ENCODE results near the gene OBP2A.
"Not testable (repeated sequence)": the region's sequence is repeated elsewhere in the genome, so short reads cannot be mapped to it uniquely, and the experiment has no call there.

OBP2A gene

GRCh38 chr9:135549478-135550343 lies 3.8 kb downstream of the OBP2A start:
- H3K18ac ChIP-seq (ENCODE audit: low read length); H3K56ac ChIP-seq (ENCODE audit: low read length); H2BK120ac ChIP-seq (ENCODE audit: low read depth, low read length); DNase-seq; H2BK5ac ChIP-seq (ENCODE audit: low read length); H3K79me1 ChIP-seq (ENCODE audit: low read length); H3K23ac ChIP-seq (ENCODE audit: low read length); H3K9ac ChIP-seq (ENCODE audit: low read length); H4K8ac ChIP-seq (ENCODE audit: low read depth, low read length); H3K4me2 ChIP-seq (ENCODE audit: low read length); H3K4ac ChIP-seq (ENCODE audit: low read depth, low read length); H3K27me3 ChIP-seq (ENCODE audit: insufficient read depth, low read length, poor library complexity); H3K4me1 ChIP-seq (ENCODE audit: control insufficient read depth, low read depth, low read length); H4K5ac ChIP-seq (ENCODE audit: low read length); H2AK5ac ChIP-seq (ENCODE audit: low read length); H3K4me3 ChIP-seq (ENCODE audit: low read length); H3K79me2 ChIP-seq (ENCODE audit: control insufficient read depth, insufficient read depth, low read length); H3K27ac ChIP-seq (ENCODE audit: low read depth, low read length); H2BK15ac ChIP-seq (replicated peaks; ENCODE audit: low read depth); H3K36me3 ChIP-seq (ENCODE audit: control insufficient read depth, insufficient read depth, low read length): not testable (repeated sequence)
- no CpG with 5 or more reads among the region's 28 CpGs for WGBS (ENCODE audit: extremely low coverage, insufficient coverage, low lambda C conversion rate)

- H3K4me1 ChIP-seq (ENCODE audit: control insufficient read depth, low read depth, low read length): no peaks in the 10 kb centered on the region
- no peak overlapping the region for H2BK120ac ChIP-seq (ENCODE audit: low read depth, low read length)
- H3K9ac ChIP-seq (ENCODE audit: low read length): no peak overlapping the region
- H4K5ac ChIP-seq (ENCODE audit: low read length): no peak overlapping the region
- no peak overlapping the region for H3K4me3 ChIP-seq (ENCODE audit: low read length)
- H3K27ac ChIP-seq (ENCODE audit: low read depth, low read length): no peak overlapping the region
- H3K79me2 ChIP-seq (ENCODE audit: control insufficient read depth, insufficient read depth, low read length): no peaks in the 10 kb centered on the region
- WGBS (ENCODE audit: extremely low coverage, insufficient coverage, low lambda C conversion rate): no CpG with 5 or more reads among the region's 17 CpGs
- H3K27me3 ChIP-seq (ENCODE audit: insufficient read depth, low read length, poor library complexity): no peaks in the 10 kb centered on the region
- H3K4ac ChIP-seq (ENCODE audit: low read depth, low read length): no peak overlapping the region
- H3K56ac ChIP-seq (ENCODE audit: low read length): no peak overlapping the region
- H3K18ac ChIP-seq (ENCODE audit: low read length): no peak overlapping the region
- DNase-seq: no peak
- no peaks in the 10 kb centered on the region for H3K36me3 ChIP-seq (ENCODE audit: control insufficient read depth, insufficient read depth, low read length)
- H2BK5ac ChIP-seq (ENCODE audit: low read length): no peak overlapping the region
- H4K8ac ChIP-seq (ENCODE audit: low read depth, low read length): no peak overlapping the region
- H2BK15ac ChIP-seq (replicated peaks; ENCODE audit: low read depth): no peak overlapping the region
- no peak overlapping the region for H2AK5ac ChIP-seq (ENCODE audit: low read length)
- no peak overlapping the region for H3K23ac ChIP-seq (ENCODE audit: low read length)
- H3K4me2 ChIP-seq (ENCODE audit: low read length): no peak overlapping the region
- no peaks in the 10 kb centered on the region for H3K79me1 ChIP-seq (ENCODE audit: low read length)
These were observed 4.5 kb downstream of the OBP2A start for GRCh38 chr9:135550344-135550918.

- Histone ChIP-seq H4K8ac (ENCODE audit: low read depth, low read length) (no peak overlapping the region), H3K79me1 (ENCODE audit: low read length) (no peaks in the 10 kb centered on the region), H3K4me2 (ENCODE audit: low read length) (no peak overlapping the region), H3K27ac (ENCODE audit: low read depth, low read length) (no peak overlapping the region), H3K4me3 (ENCODE audit: low read length) (no peak overlapping the region), H3K4me1 (ENCODE audit: control insufficient read depth, low read depth, low read length) (no peaks in the 10 kb centered on the region), H4K5ac (ENCODE audit: low read length) (no peak overlapping the region), H2BK15ac (replicated peaks; ENCODE audit: low read depth) (no peak overlapping the region), H3K27me3 (ENCODE audit: insufficient read depth, low read length, poor library complexity) (no peaks in the 10 kb centered on the region), H3K9ac (ENCODE audit: low read length) (no peak overlapping the region), H3K18ac (ENCODE audit: low read length) (no peak overlapping the region), H3K36me3 (ENCODE audit: control insufficient read depth, insufficient read depth, low read length) (no peaks in the 10 kb centered on the region), H2AK5ac (ENCODE audit: low read length) (no peak overlapping the region), H3K79me2 (ENCODE audit: control insufficient read depth, insufficient read depth, low read length) (no peaks in the 10 kb centered on the region), H3K4ac (ENCODE audit: low read depth, low read length) (no peak overlapping the region), H3K56ac (ENCODE audit: low read length) (no peak overlapping the region), H3K23ac (ENCODE audit: low read length) (no peak overlapping the region), H2BK5ac (ENCODE audit: low read length) (no peak overlapping the region), H2BK120ac (ENCODE audit: low read depth, low read length) (no peak overlapping the region)
- WGBS (ENCODE audit: extremely low coverage, insufficient coverage, low lambda C conversion rate): no CpG with 5 or more reads among the region's 14 CpGs
- DNase-seq: no peak
These were observed 5.1 kb downstream of the OBP2A start for GRCh38 chr9:135551031-135551430.

GRCh38 chr9:135551456-135551855 lies 5.5 kb downstream of the OBP2A start:
- H3K56ac ChIP-seq (ENCODE audit: low read length): no peak overlapping the region
- H4K8ac ChIP-seq (ENCODE audit: low read depth, low read length): no peak overlapping the region
- no peak overlapping the region for H2BK120ac ChIP-seq (ENCODE audit: low read depth, low read length)
- no peak overlapping the region for H2BK15ac ChIP-seq (replicated peaks; ENCODE audit: low read depth)
- H4K5ac ChIP-seq (ENCODE audit: low read length): no peak overlapping the region
- no peak overlapping the region for H2AK5ac ChIP-seq (ENCODE audit: low read length)
- H3K9ac ChIP-seq (ENCODE audit: low read length): no peak overlapping the region
- no peaks in the 10 kb centered on the region for H3K79me2 ChIP-seq (ENCODE audit: control insufficient read depth, insufficient read depth, low read length)
- no peak overlapping the region for H3K4ac ChIP-seq (ENCODE audit: low read depth, low read length)
- no CpG with 5 or more reads among the region's 13 CpGs for WGBS (ENCODE audit: extremely low coverage, insufficient coverage, low lambda C conversion rate)
- no peaks in the 10 kb centered on the region for H3K79me1 ChIP-seq (ENCODE audit: low read length)
- no peaks in the 10 kb centered on the region for H3K27me3 ChIP-seq (ENCODE audit: insufficient read depth, low read length, poor library complexity)
- no peak for DNase-seq
- H3K23ac ChIP-seq (ENCODE audit: low read length): no peak overlapping the region
- no peaks in the 10 kb centered on the region for H3K4me1 ChIP-seq (ENCODE audit: control insufficient read depth, low read depth, low read length)
- no peak overlapping the region for H3K4me3 ChIP-seq (ENCODE audit: low read length)
- no peaks in the 10 kb centered on the region for H3K36me3 ChIP-seq (ENCODE audit: control insufficient read depth, insufficient read depth, low read length)
- no peak overlapping the region for H3K18ac ChIP-seq (ENCODE audit: low read length)
- no peak overlapping the region for H2BK5ac ChIP-seq (ENCODE audit: low read length)
- H3K4me2 ChIP-seq (ENCODE audit: low read length): no peak overlapping the region
- H3K27ac ChIP-seq (ENCODE audit: low read depth, low read length): no peak overlapping the region

- Histone ChIP-seq H3K79me2 (ENCODE audit: control insufficient read depth, insufficient read depth, low read length) (no peaks in the 10 kb centered on the region), H3K79me1 (ENCODE audit: low read length) (no peaks in the 10 kb centered on the region)
- no CpG with 5 or more reads among the region's 18 CpGs for WGBS (ENCODE audit: extremely low coverage, insufficient coverage, low lambda C conversion rate)
These were observed 6.2 kb downstream of the OBP2A start for GRCh38 chr9:135552021-135552697.

More at GRCh38 chr9:135552021-135552697, 6.2 kb downstream of the OBP2A start:
- Histone ChIP-seq H3K4ac (ENCODE audit: low read depth, low read length) (no peak overlapping the region), H2BK120ac (ENCODE audit: low read depth, low read length) (no peak overlapping the region), H3K36me3 (ENCODE audit: control insufficient read depth, insufficient read depth, low read length) (no peaks in the 10 kb centered on the region), H3K18ac (ENCODE audit: low read length) (no peak overlapping the region), H3K9ac (ENCODE audit: low read length) (no peak overlapping the region), H3K23ac (ENCODE audit: low read length) (no peak overlapping the region), H3K4me1 (ENCODE audit: control insufficient read depth, low read depth, low read length) (no peaks in the 10 kb centered on the region), H3K56ac (ENCODE audit: low read length) (no peak overlapping the region), H3K27ac (ENCODE audit: low read depth, low read length) (no peak overlapping the region), H4K5ac (ENCODE audit: low read length) (no peak overlapping the region), H4K8ac (ENCODE audit: low read depth, low read length) (no peak overlapping the region), H3K27me3 (ENCODE audit: insufficient read depth, low read length, poor library complexity) (no peaks in the 10 kb centered on the region), H2AK5ac (ENCODE audit: low read length) (no peak overlapping the region), H2BK15ac (replicated peaks; ENCODE audit: low read depth) (no peak overlapping the region), H2BK5ac (ENCODE audit: low read length) (no peak overlapping the region), H3K4me3 (ENCODE audit: low read length) (no peak overlapping the region), H3K4me2 (ENCODE audit: low read length) (no peak overlapping the region)
- DNase-seq: no peak
